Caco-2 (cell line): ENCODE results near the gene ST6GALNAC3. TPM values are rescaled to one million over a fixed set of nuclear protein-coding genes. Genes with fewer than 3 reads are reported as not detected.

ENCODE experiments used
- BruUV-seq: library from RNA; stranded (reverse); fragments of 400-500 nt; replicated peaks from 2 replicates; lab custom pipeline; 2021; lab: Mats Ljungman, UMichigan
- CTCF ChIA-PET: fragments of 300-600 bp; sonication (Branson Sonifier 250); formaldehyde crosslinking; loops from one replicate; lab custom pipeline; 2022; ENCODE audit warnings: antibody characterized with exemption; lab: Charles Lee
- POLR2A ChIA-PET: fragments of 300-600 bp; sonication (Branson Sonifier 250); formaldehyde crosslinking; loops from one replicate; lab custom pipeline; 2022; ENCODE audit warnings: antibody characterized with exemption; lab: Charles Lee
- DNase-seq, 2 experiments: peaks; one replicate each; pipeline versions ENCODE4 v3.0.0 to v3.0.0-alpha.2; 2020 to 2022
- H3K27me3 ChIP-seq: replicated peaks from 2 replicates; pipeline ENCODE4 v1.6.0; 2011; ENCODE audit warnings: low read length; ENCODE audit not compliant: control insufficient read depth, insufficient read depth
- H3K36me3 ChIP-seq: 2 replicates; pipeline ENCODE4 v1.5.1; 2011; ENCODE audit warnings: low read length; ENCODE audit not compliant: control insufficient read depth, insufficient read depth
- H3K4me1 ChIP-seq: fragments of 250-450 bp; sonication (Bioruptor Pico); 2 replicates; pipeline ENCODE4 v1.5.1; 2020; ENCODE audit warnings: mild to moderate bottlenecking
- H3K4me3 ChIP-seq: 2 replicates; pipeline ENCODE4 v1.5.1; 2011; ENCODE audit warnings: low read depth, mild to moderate bottlenecking, control low read depth, low read length
- H3K9me3 ChIP-seq: fragments of 250-450 bp; sonication (Bioruptor Pico); 2 replicates; pipeline ENCODE4 v1.5.1; 2020; ENCODE audit warnings: mild to moderate bottlenecking, moderate library complexity
- H3K27ac Mint-ChIP-seq: one replicate; pipeline ENCODE4 v1.8.0; 2022; ENCODE audit warnings: mixed read lengths; ENCODE audit not compliant: unreplicated experiment
- H3K27me3 Mint-ChIP-seq: one replicate; pipeline ENCODE4 v1.8.0; 2022; ENCODE audit warnings: mixed read lengths; ENCODE audit not compliant: insufficient read depth, unreplicated experiment
- H3K36me3 Mint-ChIP-seq: one replicate; pipeline ENCODE4 v1.8.0; 2022; ENCODE audit warnings: mild to moderate bottlenecking, mixed read lengths; ENCODE audit not compliant: insufficient read depth, unreplicated experiment
- H3K4me1 Mint-ChIP-seq: one replicate; pipeline ENCODE4 v1.8.0; 2022; ENCODE audit warnings: low read depth, mixed read lengths; ENCODE audit not compliant: unreplicated experiment
- H3K4me3 Mint-ChIP-seq: one replicate; pipeline ENCODE4 v1.8.0; 2022; ENCODE audit warnings: mild to moderate bottlenecking, moderate library complexity, mixed read lengths; ENCODE audit not compliant: unreplicated experiment
- H3K9me3 Mint-ChIP-seq: one replicate; pipeline ENCODE4 v1.8.0; 2022; ENCODE audit warnings: mixed read lengths; ENCODE audit not compliant: unreplicated experiment
- CTCF ChIP-seq, 2 experiments: fragments of 200-600 bp in 1 of 2; IDR thresholded peaks; 1 replicate in 1 of 2; 2 replicates in 1 of 2; pipeline versions ENCODE4 v1.5.1 to v1.8.0; 2011 to 2022; ENCODE audit warnings: antibody characterized with exemption in 1 of 2, control low read depth in 1 of 2, inconsistent platforms in 1 of 2, low read depth in 1 of 2, low read length in 1 of 2, mild to moderate bottlenecking in 1 of 2, moderate library complexity in 1 of 2; ENCODE audit not compliant: insufficient read depth in 1 of 2, severe bottlenecking in 1 of 2, unreplicated experiment in 1 of 2
- intact Hi-C: fragments of 100-400 bp; cut with micrococcal nuclease; formaldehyde crosslinking; loops from one replicate; pipeline ENCODE4 v1.10.0; 2022; ENCODE audit not compliant: unreplicated experiment
- total RNA-seq: library from RNA; stranded (reverse); gene quantifications from 2 replicates; pipeline ENCODE4 v1.2.3, GENCODE V29; 2022

The ST6GALNAC3 gene
- total RNA-seq, 1 experiment from 2014 or later = 16.0 TPM

- no peaks in the 10 kb centered on the region for H3K4me1 Mint-ChIP-seq
- no peaks in the 10 kb centered on the region for H3K36me3 Mint-ChIP-seq
- no peak for TF ChIP-seq CTCF (IDR thresholded peaks at IDR 0.05; ENCODE audit: insufficient read depth in 1 of 2, low read depth in 1 of 2, low read length in 1 of 2, severe bottlenecking in 1 of 2, unreplicated experiment in 1 of 2)
- BruUV-seq = no TSS peak
- POLR2A ChIA-PET = no interaction called here
- H3K36me3 ChIP-seq = no peaks in the 10 kb centered on the region
- no peaks in the 10 kb centered on the region for H3K9me3 Mint-ChIP-seq
- H3K4me3 ChIP-seq = no peak overlapping the region
- CTCF ChIA-PET = no interaction called here
- DNase-seq = no peak
- H3K27ac Mint-ChIP-seq = no peak overlapping the region
- H3K4me3 Mint-ChIP-seq = no peak overlapping the region
- intact Hi-C loops = no loop called here
- no peaks in the 10 kb centered on the region for H3K27me3 Mint-ChIP-seq
- no peaks in the 10 kb centered on the region for H3K9me3 ChIP-seq
- H3K4me1 ChIP-seq = no peaks in the 10 kb centered on the region
- H3K27me3 ChIP-seq = no peaks in the 10 kb centered on the region
Measured at GRCh38 chr1:76224752-76225151, 150.2 kb downstream of the ST6GALNAC3 start.

GRCh38 chr1:76225526-76225925 lies 151.0 kb downstream of the ST6GALNAC3 start:
- H3K27ac Mint-ChIP-seq = no peak overlapping the region
- Histone ChIP-seq H3K4me3 (no peak overlapping the region), H3K9me3 (no peaks in the 10 kb centered on the region), H3K4me1 (no peaks in the 10 kb centered on the region), H3K36me3 (no peaks in the 10 kb centered on the region), H3K27me3 (no peaks in the 10 kb centered on the region)
- no peaks in the 10 kb centered on the region for H3K9me3 Mint-ChIP-seq
- H3K4me3 Mint-ChIP-seq = no peak overlapping the region
- ChIA-PET CTCF (no interaction called here), POLR2A (no interaction called here)
- H3K27me3 Mint-ChIP-seq = no peaks in the 10 kb centered on the region
- H3K36me3 Mint-ChIP-seq = no peaks in the 10 kb centered on the region
- DNase-seq = no peak
- H3K4me1 Mint-ChIP-seq = no peaks in the 10 kb centered on the region
- BruUV-seq = no TSS peak
- no peak for TF ChIP-seq CTCF (IDR thresholded peaks at IDR 0.05; ENCODE audit: insufficient read depth in 1 of 2, low read depth in 1 of 2, low read length in 1 of 2, severe bottlenecking in 1 of 2, unreplicated experiment in 1 of 2)
- intact Hi-C loops = no loop called here

- no peak for DNase-seq
- intact Hi-C loops = no loop called here
- Mint-ChIP-seq H3K4me1 (no peaks in the 10 kb centered on the region), H3K4me3 (no peak overlapping the region), H3K27ac (no peak overlapping the region), H3K36me3 (no peaks in the 10 kb centered on the region), H3K27me3 (no peaks in the 10 kb centered on the region), H3K9me3 (no peaks in the 10 kb centered on the region)
- ChIA-PET POLR2A (no interaction called here), CTCF (no interaction called here)
- no TSS peak for BruUV-seq
- Histone ChIP-seq H3K4me1 (no peaks in the 10 kb centered on the region), H3K36me3 (no peaks in the 10 kb centered on the region), H3K27me3 (no peaks in the 10 kb centered on the region), H3K4me3 (no peak overlapping the region), H3K9me3 (no peaks in the 10 kb centered on the region)
- TF ChIP-seq CTCF (IDR thresholded peaks at IDR 0.05; ENCODE audit: insufficient read depth in 1 of 2, low read depth in 1 of 2, low read length in 1 of 2, severe bottlenecking in 1 of 2, unreplicated experiment in 1 of 2) = no peak
Measured at GRCh38 chr1:76227621-76228020, 153.1 kb downstream of the ST6GALNAC3 start.
